Osteocyte (in vitro differentiated cells): ENCODE data around the gene GPD2. TPM values are rescaled to one million over a fixed set of nuclear protein-coding genes. Genes with fewer than 3 reads are reported as not detected.
"Not testable (repeated sequence)": the region's sequence is repeated elsewhere in the genome, so short reads cannot be mapped to it uniquely, and the experiment has no call there.

ENCODE experiments used
- DNase-seq: peaks from one replicate; pipeline ENCODE4 v3.0.0; 2021; ENCODE audit warnings: mixed read lengths; ENCODE audit not compliant: unreplicated experiment; ENCODE audit errors: extremely low spot score
- H3K27ac Mint-ChIP-seq: one replicate; pipeline ENCODE4 v1.8.0; 2021; ENCODE audit warnings: mild to moderate bottlenecking, mixed read lengths; ENCODE audit not compliant: unreplicated experiment
- H3K27me3 Mint-ChIP-seq: one replicate; pipeline ENCODE4 v1.8.0; 2021; ENCODE audit warnings: mixed read lengths; ENCODE audit not compliant: unreplicated experiment
- H3K36me3 Mint-ChIP-seq: one replicate; pipeline ENCODE4 v1.8.0; 2021; ENCODE audit warnings: mixed read lengths; ENCODE audit not compliant: unreplicated experiment
- H3K4me1 Mint-ChIP-seq: one replicate; pipeline ENCODE4 v1.8.0; 2021; ENCODE audit warnings: mixed read lengths; ENCODE audit not compliant: unreplicated experiment
- H3K4me3 Mint-ChIP-seq: one replicate; pipeline ENCODE4 v1.8.0; 2021; ENCODE audit warnings: mild to moderate bottlenecking, moderate library complexity, mixed read lengths; ENCODE audit not compliant: unreplicated experiment
- H3K9me3 Mint-ChIP-seq: one replicate; pipeline ENCODE4 v1.8.0; 2021; ENCODE audit warnings: mixed read lengths; ENCODE audit not compliant: unreplicated experiment
- CTCF ChIP-seq: fragments of 200-600 bp; sonication (generic); IDR thresholded peaks from 2 replicates; pipeline ENCODE4 v1.5.0; 2021; ENCODE audit warnings: antibody characterized with exemption, mild to moderate bottlenecking, moderate library complexity
- total RNA-seq: library from RNA; stranded (reverse); gene quantifications from 2 replicates; pipeline ENCODE4 v1.2.1, GENCODE V29; 2021

GPD2 gene
- total RNA-seq, 1 donor from 2014 or later, result 21.8 TPM

- H3K4me1 Mint-ChIP-seq, result peaks cover 11% of the 10 kb centered on the region
- no peak for TF ChIP-seq CTCF
- H3K4me3 Mint-ChIP-seq, result no peak overlapping the region
- no peak for DNase-seq
- no peak overlapping the region for H3K27ac Mint-ChIP-seq
- H3K27me3 Mint-ChIP-seq, result no peaks in the 10 kb centered on the region
- no peaks in the 10 kb centered on the region for H3K9me3 Mint-ChIP-seq
- no peaks in the 10 kb centered on the region for H3K36me3 Mint-ChIP-seq
These were observed 54.3 kb downstream of the GPD2 start for GRCh38 chr2:156490466-156490840.

GRCh38 chr2:156491176-156491575, 55.0 kb downstream of the GPD2 start:
- H3K9me3 Mint-ChIP-seq, result no peaks in the 10 kb centered on the region
- no peak for DNase-seq

GRCh38 chr2:156492979-156493378, 56.8 kb downstream of the GPD2 start:
- peaks cover 16% of the 10 kb centered on the region for H3K4me1 Mint-ChIP-seq
- no peak for DNase-seq
- H3K27ac Mint-ChIP-seq, result no peak overlapping the region
- no peaks in the 10 kb centered on the region for H3K36me3 Mint-ChIP-seq
- no peaks in the 10 kb centered on the region for H3K27me3 Mint-ChIP-seq
- no peak for TF ChIP-seq CTCF
- no peaks in the 10 kb centered on the region for H3K9me3 Mint-ChIP-seq
- no peak overlapping the region for H3K4me3 Mint-ChIP-seq

More at GRCh38 chr2:156491176-156491575, 55.0 kb downstream of the GPD2 start:
- H3K4me3 Mint-ChIP-seq, result no peak overlapping the region
- TF ChIP-seq CTCF, result no peak
- H3K27me3 Mint-ChIP-seq, result no peaks in the 10 kb centered on the region
- H3K4me1 Mint-ChIP-seq, result peaks cover 15% of the 10 kb centered on the region
- H3K36me3 Mint-ChIP-seq, result no peaks in the 10 kb centered on the region
- no peak overlapping the region for H3K27ac Mint-ChIP-seq

GRCh38 chr2:156495998-156496397, 59.8 kb downstream of the GPD2 start:
- not testable (repeated sequence) for H3K27me3 Mint-ChIP-seq, H3K9me3 Mint-ChIP-seq, H3K27ac Mint-ChIP-seq, DNase-seq, H3K4me3 Mint-ChIP-seq, H3K36me3 Mint-ChIP-seq
- peaks cover 11% of the 10 kb centered on the region for H3K4me1 Mint-ChIP-seq

GRCh38 chr2:156505696-156506095, 69.5 kb downstream of the GPD2 start:
- no peaks in the 10 kb centered on the region for H3K27me3 Mint-ChIP-seq
- H3K4me1 Mint-ChIP-seq, result no peaks in the 10 kb centered on the region
- H3K9me3 Mint-ChIP-seq, result no peaks in the 10 kb centered on the region
- TF ChIP-seq CTCF, result no peak
- no peak overlapping the region for H3K27ac Mint-ChIP-seq
- H3K4me3 Mint-ChIP-seq, result no peak overlapping the region
- DNase-seq, result no peak
- peaks cover 7% of the 10 kb centered on the region for H3K36me3 Mint-ChIP-seq

- Mint-ChIP-seq H3K4me3 (no peak overlapping the region), H3K4me1 (peaks cover 13% of the 10 kb centered on the region), H3K36me3 (peaks cover 10% of the 10 kb centered on the region), H3K9me3 (no peaks in the 10 kb centered on the region), H3K27me3 (no peaks in the 10 kb centered on the region), H3K27ac (no peak overlapping the region)
- no peak for TF ChIP-seq CTCF
- no peak for DNase-seq
These were observed 74.9 kb downstream of the GPD2 start for GRCh38 chr2:156511122-156511521.
